GM18511 (cell line): ENCODE data around the gene SLC41A3.
"Not testable (repeated sequence)": the region's sequence is repeated elsewhere in the genome, so short reads cannot be mapped to it uniquely, and the experiment has no call there.

ENCODE experiments used
- ATAC-seq: cut with Tn5 transposase; IDR thresholded peaks from one replicate; pipeline ENCODE4 v1.9.1; 2021; ENCODE audit warnings: mild to moderate bottlenecking, moderate library complexity; ENCODE audit not compliant: unreplicated experiment

The SLC41A3 gene

GRCh38 chr3:126084768-126085180, 850 bp upstream of the SLC41A3 start:
- ATAC-seq: no peak

GRCh38 chr3:126083511-126083912, 412 bp downstream of the SLC41A3 start:
- ATAC-seq: peak; percentile 61

GRCh38 chr3:126083138-126083445, 832 bp downstream of the SLC41A3 start:
- no peak for ATAC-seq

GRCh38 chr3:126082362-126083137, 1.4 kb downstream of the SLC41A3 start:
- no peak for ATAC-seq

GRCh38 chr3:126081618-126082361, 2.1 kb downstream of the SLC41A3 start:
- no peak for ATAC-seq

- no peak for ATAC-seq
Measured at GRCh38 chr3:126080970-126081369, 3.0 kb downstream of the SLC41A3 start.

GRCh38 chr3:126078866-126079265, 5.1 kb downstream of the SLC41A3 start:
- ATAC-seq: no peak

- no peak for ATAC-seq
Measured at GRCh38 chr3:126077754-126078153, 6.2 kb downstream of the SLC41A3 start.

- no peak for ATAC-seq
Measured at GRCh38 chr3:126076140-126076539, 7.8 kb downstream of the SLC41A3 start.

GRCh38 chr3:126070146-126070545, 13.8 kb downstream of the SLC41A3 start:
- no peak for ATAC-seq

- no peak for ATAC-seq
Measured at GRCh38 chr3:126067959-126068358, 16.0 kb downstream of the SLC41A3 start.

- not testable (repeated sequence) for ATAC-seq
Measured at GRCh38 chr3:126066676-126067075, 17.2 kb downstream of the SLC41A3 start.

- no peak for ATAC-seq
Measured at GRCh38 chr3:126065876-126066275, 18.0 kb downstream of the SLC41A3 start.

GRCh38 chr3:126064627-126065258, 19.2 kb downstream of the SLC41A3 start:
- no peak for ATAC-seq

- ATAC-seq: no peak
Measured at GRCh38 chr3:126063358-126063965, 20.5 kb downstream of the SLC41A3 start.

- no peak for ATAC-seq
Measured at GRCh38 chr3:126061301-126062032, 22.5 kb downstream of the SLC41A3 start.

- ATAC-seq: no peak
Measured at GRCh38 chr3:126060613-126061145, 23.2 kb downstream of the SLC41A3 start.

GRCh38 chr3:126058666-126059065, 25.3 kb downstream of the SLC41A3 start:
- ATAC-seq: no peak

- no peak for ATAC-seq
Measured at GRCh38 chr3:126057936-126058335, 26.0 kb downstream of the SLC41A3 start.

GRCh38 chr3:126057501-126057819, 26.5 kb downstream of the SLC41A3 start:
- no peak for ATAC-seq
